RWPE2 (cell line): ENCODE measurements around the gene PCK1.

Experiments used
- ATAC-seq: fragments of 200-7000 bp; cut with Tn5 transposase; 3 replicates; pipeline ENCODE4 v1.9.1; 2021; ENCODE audit warnings: low read depth
- DNase-seq: peaks from one replicate; pipeline ENCODE4 v3.0.0-alpha.2; 2020; ENCODE audit warnings: low spot score
- H3K27ac ChIP-seq: fragments of 450-650 bp; 2 replicates; pipeline ENCODE4 v1.5.1; 2017; ENCODE audit warnings: mild to moderate bottlenecking; ENCODE audit not compliant: poor library complexity, severe bottlenecking
- H3K27me3 ChIP-seq: fragments of 250-450 bp; sonication (Bioruptor Pico); 2 replicates; pipeline ENCODE4 v1.5.1; 2021; ENCODE audit warnings: mild to moderate bottlenecking, moderate library complexity; ENCODE audit not compliant: insufficient read depth, poor library complexity, severe bottlenecking
- H3K36me3 ChIP-seq: fragments of 250-450 bp; sonication (Bioruptor Pico); 2 replicates; pipeline ENCODE4 v1.5.1; 2020; ENCODE audit warnings: low read depth, mild to moderate bottlenecking, moderate library complexity
- H3K4me1 ChIP-seq: fragments of 250-450 bp; sonication (Bioruptor Pico); 2 replicates; pipeline ENCODE4 v1.5.1; 2021; ENCODE audit warnings: mild to moderate bottlenecking, moderate library complexity; ENCODE audit not compliant: insufficient read depth, poor library complexity, severe bottlenecking
- H3K4me3 ChIP-seq: fragments of 250-450 bp; sonication (Bioruptor Pico); 2 replicates; pipeline ENCODE4 v1.5.1; 2021; ENCODE audit warnings: mild to moderate bottlenecking, moderate library complexity; ENCODE audit not compliant: severe bottlenecking
- H3K9me3 ChIP-seq: fragments of 250-450 bp; sonication (Bioruptor Pico); 2 replicates; pipeline ENCODE4 v1.5.1; 2021; ENCODE audit warnings: mild to moderate bottlenecking, moderate library complexity; ENCODE audit not compliant: severe bottlenecking
- CTCF ChIP-seq: fragments of 450-650 bp; IDR thresholded peaks from one replicate; pipeline ENCODE4 v1.5.1; 2017; ENCODE audit warnings: mild to moderate bottlenecking, moderate library complexity; ENCODE audit not compliant: poor library complexity, severe bottlenecking

Gene PCK1

GRCh38 chr20:57517904-57518303 lies 43.0 kb upstream of the PCK1 start:
- Histone ChIP-seq H3K4me3 (no peak overlapping the region), H3K4me1 (no peaks in the 10 kb centered on the region), H3K36me3 (no peaks in the 10 kb centered on the region), H3K27me3 (peaks cover 43% of the 10 kb centered on the region), H3K9me3 (no peaks in the 10 kb centered on the region), H3K27ac (no peak overlapping the region)
- ATAC-seq (no peak), DNase-seq (no peak)
- no peak for TF ChIP-seq CTCF

GRCh38 chr20:57522380-57523140 lies 38.4 kb upstream of the PCK1 start:
- peak; percentile 15; the same call in 1 of the 3 replicates for ATAC-seq
- no peaks in the 10 kb centered on the region for H3K36me3 ChIP-seq
- TF ChIP-seq CTCF, result no peak
- no peak overlapping the region for H3K27ac ChIP-seq
- H3K9me3 ChIP-seq, result no peaks in the 10 kb centered on the region
- no peak for DNase-seq
- H3K4me3 ChIP-seq, result no peak overlapping the region
- peaks cover 43% of the 10 kb centered on the region for H3K27me3 ChIP-seq
- no peaks in the 10 kb centered on the region for H3K4me1 ChIP-seq

- DNase-seq, result no peak
- H3K27ac ChIP-seq, result no peak overlapping the region
- H3K9me3 ChIP-seq, result no peaks in the 10 kb centered on the region
- no peak for ATAC-seq
- no peak overlapping the region for H3K4me3 ChIP-seq
- peaks cover 32% of the 10 kb centered on the region for H3K27me3 ChIP-seq
- H3K4me1 ChIP-seq, result no peaks in the 10 kb centered on the region
- TF ChIP-seq CTCF, result no peak
- no peaks in the 10 kb centered on the region for H3K36me3 ChIP-seq
Observed at GRCh38 chr20:57523782-57524181, 37.1 kb upstream of the PCK1 start.

GRCh38 chr20:57524511-57525176 lies 36.3 kb upstream of the PCK1 start, which contains the start of gene CTCFL:
TSS of gene CTCFL (minus strand) at chr20:57525140. CDS start at chr20:57524205, 935 bp downstream.
- Histone ChIP-seq H3K27ac (no peak within 1 kb of the TSS), H3K27me3 (peaks cover 25% of the 10 kb centered on the region), H3K9me3 (no peaks in the 10 kb centered on the region), H3K4me1 (no peaks in the 10 kb centered on the region), H3K4me3 (no peak within 1 kb of the TSS), H3K36me3 (no peaks in the 10 kb centered on the region)
- peak; percentile 4; the same call in 1 of the 3 replicates for ATAC-seq
- TF ChIP-seq CTCF, result no peak
- DNase-seq, result no peak
